GM20431 (cell line): ENCODE data around the gene C1orf198.

Experiments used
- in situ Hi-C: fragments of 300-500 bp; cut with MseI, MboI; formaldehyde crosslinking; loops from one replicate; pipeline ENCODE4 v1.15.0; 2020; ENCODE audit warnings: low sequenced_read_pairs; ENCODE audit not compliant: unreplicated experiment

Gene C1orf198, protein sequence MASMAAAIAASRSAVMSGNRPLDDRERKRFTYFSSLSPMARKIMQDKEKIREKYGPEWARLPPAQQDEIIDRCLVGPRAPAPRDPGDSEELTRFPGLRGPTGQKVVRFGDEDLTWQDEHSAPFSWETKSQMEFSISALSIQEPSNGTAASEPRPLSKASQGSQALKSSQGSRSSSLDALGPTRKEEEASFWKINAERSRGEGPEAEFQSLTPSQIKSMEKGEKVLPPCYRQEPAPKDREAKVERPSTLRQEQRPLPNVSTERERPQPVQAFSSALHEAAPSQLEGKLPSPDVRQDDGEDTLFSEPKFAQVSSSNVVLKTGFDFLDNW

DNA sequence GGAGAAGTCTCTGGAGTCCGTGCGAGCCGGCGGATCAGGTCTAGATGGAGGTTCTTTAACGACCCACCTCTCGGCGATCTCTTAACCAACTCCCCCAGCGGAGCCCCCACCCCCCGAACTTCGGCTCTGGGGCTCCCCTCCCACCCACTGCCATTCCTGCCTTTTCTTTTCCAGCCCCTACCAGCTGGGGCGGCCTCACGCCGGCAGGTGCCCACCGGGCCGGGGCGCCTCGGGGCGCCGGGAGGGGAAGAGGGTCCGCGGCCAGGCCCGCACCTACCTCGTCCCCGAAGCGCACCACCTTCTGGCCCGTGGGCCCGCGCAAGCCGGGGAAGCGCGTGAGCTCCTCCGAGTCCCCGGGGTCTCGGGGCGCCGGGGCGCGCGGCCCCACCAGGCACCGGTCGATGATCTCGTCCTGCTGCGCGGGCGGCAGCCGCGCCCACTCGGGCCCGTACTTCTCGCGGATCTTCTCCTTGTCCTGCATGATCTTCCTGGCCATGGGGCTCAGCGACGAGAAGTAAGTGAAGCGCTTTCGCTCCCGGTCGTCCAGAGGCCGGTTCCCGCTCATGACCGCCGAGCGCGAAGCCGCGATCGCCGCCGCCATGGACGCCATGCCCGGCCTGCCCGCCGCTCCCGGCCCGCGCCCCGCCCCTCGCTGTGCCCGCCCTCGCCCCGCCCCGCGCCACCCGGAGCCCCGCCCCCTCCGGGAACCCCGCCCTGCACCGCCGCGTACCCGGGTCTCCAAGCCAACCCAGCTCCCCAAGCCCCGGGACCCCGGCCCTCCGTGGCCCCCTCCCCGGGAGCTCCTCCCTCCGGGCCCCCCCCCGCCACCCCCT is at the start of gene C1orf198:
Gene C1orf198 (minus strand): TSS at position 619 of the 833 bp plus-strand sequence. CDS start 9 bp downstream, at position 610.
- in situ Hi-C loops, result no loop called here

DNA sequence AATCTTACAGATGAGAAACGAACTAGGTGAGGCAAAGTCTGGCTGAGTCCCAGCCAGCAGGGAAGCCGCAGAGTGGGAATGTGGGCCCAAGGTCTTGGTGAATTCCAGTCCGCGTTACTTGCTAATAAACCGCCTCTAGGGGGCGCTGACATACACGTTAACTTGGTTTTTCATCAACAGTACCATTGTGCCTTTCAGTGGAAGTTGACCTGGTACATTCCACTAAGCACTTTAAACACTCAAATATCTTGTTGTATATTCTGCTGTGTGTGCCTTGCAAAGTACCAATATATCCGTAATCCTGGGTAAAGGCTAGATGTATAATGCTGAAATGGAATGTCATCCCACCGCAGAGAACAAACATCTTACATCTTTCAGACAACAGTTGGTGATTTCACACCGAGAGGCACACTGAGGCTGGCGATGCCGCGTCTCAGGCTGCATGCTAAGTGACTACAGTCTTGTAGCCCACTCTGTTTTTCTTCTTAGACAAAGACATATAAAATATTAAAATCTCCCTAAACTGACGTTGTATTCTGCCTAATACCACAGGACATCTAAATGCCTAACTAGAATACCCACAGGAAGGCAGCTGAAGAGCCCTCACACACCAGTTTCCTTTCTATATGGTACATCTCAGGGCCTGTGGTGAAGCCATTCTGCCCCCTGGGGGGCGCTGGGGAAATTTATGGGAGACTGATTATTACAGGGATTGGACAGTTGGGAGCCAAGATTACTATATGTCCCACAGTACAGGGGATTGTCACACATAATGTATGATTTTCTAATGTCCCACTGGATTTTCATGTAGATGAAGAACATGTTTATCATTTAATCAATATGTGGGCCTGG is 49.2 kb upstream of the C1orf198 start:
- in situ Hi-C loops, result loop anchor here (25.0 kb wide), 1 partner anchor 270 kb away; no protein-coding TSS in a partner anchor

GRCh38 chr1:230916587-230917283 is 48.4 kb upstream of the C1orf198 start:
- in situ Hi-C loops, result loop anchor here (25.0 kb wide), 1 partner anchor 271 kb away; no protein-coding TSS in a partner anchor

- in situ Hi-C loops, result loop anchor here (25.0 kb wide), 1 partner anchor 272 kb away; no protein-coding TSS in a partner anchor
These were observed 46.8 kb upstream of the C1orf198 start for GRCh38 chr1:230915078-230915477.

DNA sequence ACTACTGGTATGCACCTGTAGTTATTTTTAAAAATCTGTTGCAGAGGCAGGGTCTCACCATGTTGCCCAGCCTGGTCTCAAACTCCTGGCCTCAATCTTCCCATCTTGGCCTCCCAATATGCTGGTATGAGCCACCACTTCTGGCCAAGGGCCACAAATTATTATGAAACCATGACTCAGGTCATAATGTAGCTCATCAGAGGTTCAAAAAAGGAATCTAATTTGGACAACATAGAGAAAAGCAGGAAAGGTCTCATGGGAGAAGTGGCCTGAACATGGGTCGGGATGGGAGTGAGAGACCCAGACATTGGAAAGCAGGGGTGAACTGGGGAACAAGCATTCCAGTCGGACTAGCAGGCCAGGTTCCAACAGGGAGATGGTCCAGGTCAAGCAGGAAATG is 45.2 kb upstream of the C1orf198 start:
- in situ Hi-C loops, result loop anchor here (25.0 kb wide), 1 partner anchor 274 kb away; no protein-coding TSS in a partner anchor

- in situ Hi-C loops, result loop anchor here (25.0 kb wide), 1 partner anchor 277 kb away; no protein-coding TSS in a partner anchor
These were observed 42.4 kb upstream of the C1orf198 start for GRCh38 chr1:230910755-230911117.

GRCh38 chr1:230909974-230910754 is 41.8 kb upstream of the C1orf198 start:
- in situ Hi-C loops, result loop anchor here (25.0 kb wide), 1 partner anchor 277 kb away; no protein-coding TSS in a partner anchor

DNA sequence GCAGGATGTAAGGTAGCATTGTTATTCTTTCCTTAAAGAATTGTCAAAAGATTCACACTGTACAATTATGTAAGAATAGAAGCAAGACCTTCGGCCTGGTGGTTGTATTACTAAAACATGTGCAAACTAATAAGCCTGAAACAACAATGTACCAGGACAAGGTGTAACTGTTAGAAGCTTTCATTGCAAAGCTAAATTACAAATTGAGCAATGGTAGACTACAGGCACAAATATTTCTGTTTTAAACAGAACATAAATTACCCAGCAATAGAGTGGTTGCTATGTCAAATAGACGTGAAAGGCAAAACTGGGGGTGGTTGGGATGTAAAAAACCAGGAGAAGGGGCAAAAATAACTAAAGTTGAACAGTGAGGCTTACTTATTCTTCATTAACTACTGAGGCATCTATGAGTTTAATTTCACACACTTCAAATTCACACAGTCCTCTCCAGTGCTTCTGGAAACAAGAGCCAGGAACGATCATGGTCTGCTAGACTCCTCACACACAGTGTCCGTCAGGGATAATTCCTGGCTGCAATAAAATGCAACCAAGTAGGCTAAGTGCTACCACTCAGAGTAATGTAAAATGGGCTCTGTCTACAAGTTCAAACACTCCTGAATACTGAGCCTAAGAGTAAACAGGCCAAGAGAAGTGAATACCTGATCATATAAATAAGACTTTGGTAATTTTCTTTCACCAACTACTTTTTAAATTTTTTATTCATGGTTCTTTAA is 39.3 kb upstream of the C1orf198 start:
- in situ Hi-C loops, result loop anchor here (25.0 kb wide), 1 partner anchor 280 kb away; no protein-coding TSS in a partner anchor

- in situ Hi-C loops, result loop anchor here (25.0 kb wide), 1 partner anchor 281 kb away; no protein-coding TSS in a partner anchor
These were observed 37.9 kb upstream of the C1orf198 start for GRCh38 chr1:230906226-230906625.

- in situ Hi-C loops, result loop anchor here (25.0 kb wide), 1 partner anchor 282 kb away; no protein-coding TSS in a partner anchor
These were observed 37.4 kb upstream of the C1orf198 start for GRCh38 chr1:230905733-230906132.

- in situ Hi-C loops, result loop anchor here (25.0 kb wide), 1 partner anchor 285 kb away; no protein-coding TSS in a partner anchor
These were observed 34.1 kb upstream of the C1orf198 start for GRCh38 chr1:230902349-230902923.

DNA sequence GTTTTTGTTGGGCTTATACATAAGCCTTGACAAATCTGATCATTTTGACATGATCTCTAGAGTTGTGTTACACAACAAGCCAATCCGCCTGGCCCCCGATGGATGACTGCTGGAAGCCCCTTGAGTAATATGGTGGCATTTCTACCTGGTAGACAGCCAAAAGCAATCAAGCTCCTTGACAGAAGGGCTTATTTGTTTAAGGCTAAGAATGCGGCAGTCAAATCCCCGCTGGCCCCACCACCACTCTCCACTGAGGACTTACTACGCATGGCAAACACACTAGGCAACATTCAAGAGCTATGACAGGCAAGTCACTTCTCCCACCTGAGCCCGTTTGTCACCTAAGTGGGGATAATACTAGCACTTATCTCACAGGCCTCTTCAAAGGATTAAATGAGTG is 33.4 kb upstream of the C1orf198 start:
- in situ Hi-C loops, result loop anchor here (25.0 kb wide), 1 partner anchor 286 kb away; no protein-coding TSS in a partner anchor

GRCh38 chr1:230900984-230901383 is 32.7 kb upstream of the C1orf198 start:
- in situ Hi-C loops, result loop anchor here (25.0 kb wide), 1 partner anchor 286 kb away; no protein-coding TSS in a partner anchor

GRCh38 chr1:230899841-230900251 is 31.5 kb upstream of the C1orf198 start:
- in situ Hi-C loops, result loop anchor here (25.0 kb wide), 1 partner anchor 287 kb away; no protein-coding TSS in a partner anchor

DNA sequence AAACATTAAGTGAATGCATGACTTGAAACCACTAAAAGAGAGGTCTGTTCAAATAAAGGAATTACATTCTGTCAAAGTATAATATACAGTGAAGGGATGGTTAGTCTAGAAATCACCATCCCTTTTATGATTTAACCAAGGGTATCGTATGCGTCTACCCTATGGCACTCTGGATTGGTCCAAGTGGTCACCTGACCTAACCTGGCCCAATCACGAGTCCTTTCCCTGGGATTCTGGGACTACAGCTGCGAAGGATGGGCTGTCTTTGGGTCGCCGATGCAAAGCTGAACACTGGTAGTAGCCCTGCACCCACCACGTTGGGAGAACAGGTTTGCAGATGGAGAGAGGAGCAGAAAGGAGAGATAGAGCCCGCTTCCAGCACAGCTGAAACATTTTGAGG is 30.4 kb upstream of the C1orf198 start:
- in situ Hi-C loops, result no loop called here

DNA sequence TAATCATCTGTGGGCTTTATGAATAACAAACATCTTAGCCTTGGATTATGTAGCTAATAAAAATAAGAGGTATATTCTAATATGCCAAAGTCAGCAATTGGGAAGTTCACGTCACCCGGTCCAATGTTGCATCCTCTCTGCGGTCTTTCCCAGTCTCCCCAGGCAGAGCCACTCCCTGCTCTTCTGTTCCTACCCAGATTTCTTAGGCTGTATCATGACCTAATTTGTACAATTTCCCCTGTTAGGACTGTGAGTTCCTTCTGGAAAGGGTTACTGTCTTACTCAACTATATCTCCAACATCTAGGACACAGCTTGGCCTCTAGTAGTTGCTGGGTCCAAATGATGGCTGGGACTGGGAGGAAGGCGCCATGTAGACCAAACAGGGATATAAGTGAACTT is 29.8 kb upstream of the C1orf198 start:
- in situ Hi-C loops, result no loop called here

DNA sequence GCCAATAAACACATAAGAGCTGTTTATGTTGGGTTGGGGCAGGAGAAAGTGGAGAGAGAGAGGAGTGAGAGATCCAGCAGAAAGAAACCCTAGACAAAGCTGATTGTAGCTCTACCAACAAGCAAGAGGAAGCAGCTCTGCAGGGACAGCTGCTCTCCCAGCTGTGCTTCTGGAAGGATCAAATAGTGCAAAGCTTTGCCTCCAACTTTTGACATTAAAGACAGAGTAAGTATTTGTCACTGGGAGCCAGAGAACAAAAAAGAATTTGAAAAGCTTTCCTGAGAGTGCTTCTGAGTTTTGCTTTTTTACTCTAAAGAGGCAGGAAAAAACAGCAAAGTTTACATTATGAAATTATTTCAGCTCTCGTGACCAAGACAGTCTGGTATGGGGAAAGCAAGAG is 28.5 kb upstream of the C1orf198 start:
- in situ Hi-C loops, result no loop called here
